CD8-positive, alpha-beta memory T cell (primary cell): Measurements from ENCODE around the gene SYT17. TPM values are rescaled to one million over a fixed set of nuclear protein-coding genes. Genes with fewer than 3 reads are reported as not detected.

ENCODE experiments used
- CTCF ChIA-PET: fragments of 350-600 bp; sonication (Branson Sonifier 250); formaldehyde crosslinking; loops from one replicate; lab custom pipeline; 2021; ENCODE audit warnings: antibody characterized with exemption; lab: Charles Lee
- POLR2A ChIA-PET: fragments of 350-600 bp; sonication (Branson Sonifier 250); formaldehyde crosslinking; loops from one replicate; lab custom pipeline; 2021; ENCODE audit warnings: antibody characterized with exemption; lab: Charles Lee
- DNase-seq, 5 donors: peaks; one replicate each; pipeline versions ENCODE4 v3.0.0 to v3.0.0-alpha.2; 2020 to 2022; ENCODE audit warnings: mixed read lengths in 1 of 5
- H3K27ac ChIP-seq: one replicate; pipeline ENCODE4 v1.7.0; 2013; ENCODE audit warnings: low read depth, mild to moderate bottlenecking, low read length, moderate library complexity
- H3K27me3 ChIP-seq: 2 replicates; pipeline ENCODE4 v1.7.0; 2013; ENCODE audit warnings: low read length, mild to moderate bottlenecking; ENCODE audit not compliant: insufficient read depth, poor library complexity, severe bottlenecking
- H3K36me3 ChIP-seq: 2 replicates; pipeline ENCODE4 v1.7.0; 2013; ENCODE audit warnings: mild to moderate bottlenecking, low read length, moderate library complexity; ENCODE audit not compliant: insufficient read depth
- H3K4me1 ChIP-seq: 2 replicates; pipeline ENCODE4 v1.7.0; 2013; ENCODE audit warnings: mild to moderate bottlenecking, low read length, moderate library complexity; ENCODE audit not compliant: insufficient read depth
- H3K4me3 ChIP-seq: 2 replicates; pipeline ENCODE4 v1.7.0; 2013; ENCODE audit warnings: mild to moderate bottlenecking, low read length
- H3K9me3 ChIP-seq: 2 replicates; pipeline ENCODE4 v1.7.0; 2013; ENCODE audit warnings: mild to moderate bottlenecking, low read length
- H3K27ac Mint-ChIP-seq, 8 donors: one replicate each; pipeline ENCODE4 v1.8.0; 2020 to 2021; ENCODE audit warnings: mixed read lengths in 8 of 8, mild to moderate bottlenecking in 6 of 8, inconsistent platforms in 3 of 8, moderate library complexity in 3 of 8
- H3K27me3 Mint-ChIP-seq, 2 donors: one replicate each; pipeline ENCODE4 v1.8.0; 2020 to 2021; ENCODE audit warnings: mixed read lengths in 2 of 2, mild to moderate bottlenecking in 1 of 2, moderate library complexity in 1 of 2
- H3K36me3 Mint-ChIP-seq, 3 donors: one replicate each; pipeline ENCODE4 v1.8.0; 2020 to 2021; ENCODE audit warnings: mixed read lengths in 3 of 3, inconsistent platforms in 1 of 3, mild to moderate bottlenecking in 1 of 3
- H3K4me1 Mint-ChIP-seq, 3 donors: one replicate each; pipeline ENCODE4 v1.8.0; 2020 to 2021; ENCODE audit warnings: mixed read lengths in 3 of 3, inconsistent platforms in 1 of 3, mild to moderate bottlenecking in 1 of 3
- H3K4me3 Mint-ChIP-seq, 7 donors: one replicate each; pipeline ENCODE4 v1.8.0; 2020 to 2021; ENCODE audit warnings: mixed read lengths in 7 of 7, mild to moderate bottlenecking in 6 of 7, moderate library complexity in 4 of 7, inconsistent platforms in 2 of 7
- H3K9me3 Mint-ChIP-seq, 5 donors: one replicate each; pipeline ENCODE4 v1.8.0; 2020 to 2022; ENCODE audit warnings: mixed read lengths in 5 of 5, mild to moderate bottlenecking in 3 of 5, moderate library complexity in 2 of 5, inconsistent platforms in 1 of 5
- polyA plus RNA-seq: library from polyadenylated mRNA; unstranded; fragments of 300-500 nt; fragmentation: Illumina TruSeq; gene quantifications from one replicate; pipeline ENCODE4 v1.2.3, GENCODE V29; 2021
- total RNA-seq, 2 experiments: library from RNA; stranded (reverse); gene quantifications; one replicate each; pipeline ENCODE4 v1.2.3, GENCODE V29; 2021

The SYT17 gene
- total and polyA plus RNA-seq, 3 experiments from 2014 or later: not detected

- no peak overlapping the region for H3K27ac ChIP-seq
- peaks cover 3% of the 10 kb centered on the region for H3K27me3 ChIP-seq
- H3K9me3 Mint-ChIP-seq: peaks cover 0 to 4% (median 2%) of the 10 kb centered on the region in 5 donors
- H3K27me3 Mint-ChIP-seq: peaks cover 19 to 21% of the 10 kb centered on the region in 2 donors
- H3K4me3 ChIP-seq: no peak overlapping the region
- H3K4me1 ChIP-seq: no peaks in the 10 kb centered on the region
- no peaks in the 10 kb centered on the region for H3K36me3 ChIP-seq
- H3K36me3 Mint-ChIP-seq: no peaks in the 10 kb centered on the region
- DNase-seq: no peak
- CTCF ChIA-PET: no interaction called here
- H3K4me3 Mint-ChIP-seq: no peak overlapping the region
- H3K4me1 Mint-ChIP-seq: no peaks in the 10 kb centered on the region
- POLR2A ChIA-PET: no interaction called here
- H3K9me3 ChIP-seq: no peaks in the 10 kb centered on the region
- no peak overlapping the region for H3K27ac Mint-ChIP-seq
Observed at GRCh38 chr16:19142939-19143598, 25.0 kb upstream of the SYT17 start.

GRCh38 chr16:19143599-19143956 lies 24.5 kb upstream of the SYT17 start:
- H3K4me3 Mint-ChIP-seq: no peak overlapping the region
- peaks cover 3% of the 10 kb centered on the region for H3K27me3 ChIP-seq
- H3K27ac ChIP-seq: no peak overlapping the region
- H3K27ac Mint-ChIP-seq: no peak overlapping the region
- no peaks in the 10 kb centered on the region for H3K36me3 Mint-ChIP-seq
- H3K36me3 ChIP-seq: no peaks in the 10 kb centered on the region
- no peaks in the 10 kb centered on the region for H3K4me1 ChIP-seq
- ChIA-PET POLR2A (no interaction called here), CTCF (no interaction called here)
- H3K9me3 Mint-ChIP-seq: peaks cover 0 to 9% (median 2%) of the 10 kb centered on the region in 5 donors
- H3K4me1 Mint-ChIP-seq: no peaks in the 10 kb centered on the region
- DNase-seq: no peak
- peaks cover 19 to 23% of the 10 kb centered on the region in 2 donors for H3K27me3 Mint-ChIP-seq
- H3K4me3 ChIP-seq: no peak overlapping the region
- no peaks in the 10 kb centered on the region for H3K9me3 ChIP-seq

GRCh38 chr16:19145010-19145409 lies 23.0 kb upstream of the SYT17 start:
- Histone ChIP-seq H3K36me3 (no peaks in the 10 kb centered on the region), H3K9me3 (no peaks in the 10 kb centered on the region), H3K27me3 (peaks cover 3% of the 10 kb centered on the region), H3K4me3 (no peak overlapping the region), H3K4me1 (no peaks in the 10 kb centered on the region), H3K27ac (no peak overlapping the region)
- Mint-ChIP-seq H3K9me3 (peaks cover 2 to 12% (median 4%) of the 10 kb centered on the region in 5 donors), H3K4me1 (no peaks in the 10 kb centered on the region), H3K4me3 (no peak overlapping the region), H3K27ac (no peak overlapping the region), H3K36me3 (no peaks in the 10 kb centered on the region), H3K27me3 (peaks cover 20 to 26% of the 10 kb centered on the region in 2 donors)
- no peak for DNase-seq
- ChIA-PET POLR2A (no interaction called here), CTCF (interaction anchor here (1.4 kb wide), 1 partner anchor 9 kb away, joined by 4 read pairs; no protein-coding TSS in a partner anchor)

GRCh38 chr16:19147126-19147525 lies 20.9 kb upstream of the SYT17 start:
- Histone ChIP-seq H3K36me3 (no peaks in the 10 kb centered on the region), H3K27me3 (peaks cover 3% of the 10 kb centered on the region), H3K27ac (no peak overlapping the region), H3K4me3 (no peak overlapping the region), H3K4me1 (no peaks in the 10 kb centered on the region), H3K9me3 (no peaks in the 10 kb centered on the region)
- Mint-ChIP-seq H3K36me3 (no peaks in the 10 kb centered on the region), H3K4me3 (no peak overlapping the region), H3K27ac (no peak overlapping the region), H3K4me1 (no peaks in the 10 kb centered on the region), H3K27me3 (peaks cover 15 to 25% of the 10 kb centered on the region in 2 donors), H3K9me3 (peaks cover 2 to 12% (median 4%) of the 10 kb centered on the region in 5 donors)
- POLR2A ChIA-PET: no interaction called here
- no peak for DNase-seq
- CTCF ChIA-PET: no interaction called here

GRCh38 chr16:19147627-19148026 lies 20.4 kb upstream of the SYT17 start:
- CTCF ChIA-PET: no interaction called here
- Histone ChIP-seq H3K4me3 (no peak overlapping the region), H3K27ac (no peak overlapping the region), H3K27me3 (peaks cover 3% of the 10 kb centered on the region), H3K9me3 (no peaks in the 10 kb centered on the region), H3K36me3 (no peaks in the 10 kb centered on the region), H3K4me1 (no peaks in the 10 kb centered on the region)
- Mint-ChIP-seq H3K36me3 (no peaks in the 10 kb centered on the region), H3K4me3 (no peak overlapping the region), H3K9me3 (peaks cover 2 to 12% (median 4%) of the 10 kb centered on the region in 5 donors), H3K27ac (no peak overlapping the region), H3K27me3 (peaks cover 15 to 25% of the 10 kb centered on the region in 2 donors), H3K4me1 (no peaks in the 10 kb centered on the region)
- POLR2A ChIA-PET: no interaction called here
- DNase-seq: no peak

- H3K9me3 ChIP-seq: no peaks in the 10 kb centered on the region
- no peak overlapping the region for H3K4me3 Mint-ChIP-seq
- ChIA-PET CTCF (no interaction called here), POLR2A (no interaction called here)
- DNase-seq: no peak
- peaks cover 11 to 27% of the 10 kb centered on the region in 2 donors for H3K27me3 Mint-ChIP-seq
- H3K4me3 ChIP-seq: no peak overlapping the region
- no peak overlapping the region for H3K27ac Mint-ChIP-seq
- H3K36me3 ChIP-seq: no peaks in the 10 kb centered on the region
- no peaks in the 10 kb centered on the region for H3K4me1 ChIP-seq
- H3K9me3 Mint-ChIP-seq: peaks cover 2 to 12% (median 4%) of the 10 kb centered on the region in 5 donors
- H3K4me1 Mint-ChIP-seq: no peaks in the 10 kb centered on the region
- peaks cover 3% of the 10 kb centered on the region for H3K27me3 ChIP-seq
- no peaks in the 10 kb centered on the region for H3K36me3 Mint-ChIP-seq
- H3K27ac ChIP-seq: no peak overlapping the region
Observed at GRCh38 chr16:19148189-19148588, 19.9 kb upstream of the SYT17 start.

GRCh38 chr16:19151310-19151709 lies 16.7 kb upstream of the SYT17 start:
- Mint-ChIP-seq H3K36me3 (no peaks in the 10 kb centered on the region), H3K27me3 (peaks cover 6 to 22% of the 10 kb centered on the region in 2 donors), H3K27ac (no peak overlapping the region), H3K4me3 (no peak overlapping the region), H3K9me3 (peaks cover 3 to 12% (median 4%) of the 10 kb centered on the region in 5 donors), H3K4me1 (no peaks in the 10 kb centered on the region)
- no peak for DNase-seq
- Histone ChIP-seq H3K27ac (no peak overlapping the region), H3K36me3 (no peaks in the 10 kb centered on the region), H3K9me3 (no peaks in the 10 kb centered on the region), H3K4me3 (no peak overlapping the region), H3K4me1 (no peaks in the 10 kb centered on the region), H3K27me3 (no peaks in the 10 kb centered on the region)
- ChIA-PET CTCF (no interaction called here), POLR2A (no interaction called here)

GRCh38 chr16:19152042-19152441 lies 16.0 kb upstream of the SYT17 start:
- Mint-ChIP-seq H3K4me1 (no peaks in the 10 kb centered on the region), H3K9me3 (peaks cover 3 to 12% (median 7%) of the 10 kb centered on the region in 5 donors), H3K36me3 (peaks cover 0 to 2% (median 0%) of the 10 kb centered on the region in 3 donors), H3K27ac (no peak overlapping the region), H3K4me3 (no peak overlapping the region), H3K27me3 (peaks cover 3 to 22% of the 10 kb centered on the region in 2 donors)
- no peak for DNase-seq
- H3K27ac ChIP-seq: no peak overlapping the region
- CTCF ChIA-PET: no interaction called here
- H3K4me1 ChIP-seq: no peaks in the 10 kb centered on the region
- no peaks in the 10 kb centered on the region for H3K36me3 ChIP-seq
- POLR2A ChIA-PET: no interaction called here
- H3K9me3 ChIP-seq: no peaks in the 10 kb centered on the region
- H3K4me3 ChIP-seq: no peak overlapping the region
- no peaks in the 10 kb centered on the region for H3K27me3 ChIP-seq
